ENCODE results near the gene ZC3H11A.
A peak's percentile ranks its signal among the peaks of the same experiment; 100 is the strongest.

ZC3H11A gene

GRCh38 chr1:203796236-203796605 is 798 bp downstream of the ZC3H11A start:
- TF ChIP-seq SPI1 (IDR thresholded peaks at IDR 0.05; ENCODE audit: borderline replicate concordance, low read depth) (peak; percentile 70), REST (IDR thresholded peaks at IDR 0.05; ENCODE audit: insufficient replicate concordance, low read depth) (no peak), GABPA (IDR thresholded peaks at IDR 0.05; ENCODE audit: low read depth) (peak; percentile 76), POLR2AphosphoS5 (IDR thresholded peaks at IDR 0.05; ENCODE audit: low read depth) (0 out of 2 replicates have a peak, but pooled peaks have one; percentile 9), CTCF (IDR thresholded peaks at IDR 0.05; ENCODE audit: insufficient read depth, low read length) (no peak)
- H3K27me3 ChIP-seq (ENCODE audit: insufficient read depth, poor library complexity, severe bottlenecking), result no peaks in the 10 kb centered on the region
- H3K4me3 ChIP-seq (replicated peaks; ENCODE audit: insufficient read depth, low read length), result peak overlapping the region; percentile 72
- H3K27ac ChIP-seq (replicated peaks), result peak overlapping the region; percentile 93
- DNase-seq (ENCODE audit: low read depth in 1 of 2, low spot score in 1 of 2), result peak; percentile 28 to 52

- DNase-seq (ENCODE audit: low read depth in 1 of 2, low spot score in 1 of 2), result no peak
- TF ChIP-seq SPI1 (IDR thresholded peaks at IDR 0.05; ENCODE audit: borderline replicate concordance, low read depth), result no peak
- no peak for TF ChIP-seq CTCF (IDR thresholded peaks at IDR 0.05; ENCODE audit: insufficient read depth, low read length)
- no peak for TF ChIP-seq POLR2AphosphoS5 (IDR thresholded peaks at IDR 0.05; ENCODE audit: low read depth)
- no peak for TF ChIP-seq REST (IDR thresholded peaks at IDR 0.05; ENCODE audit: insufficient replicate concordance, low read depth)
- no peak for TF ChIP-seq GABPA (IDR thresholded peaks at IDR 0.05; ENCODE audit: low read depth)
- Histone ChIP-seq H3K27ac (replicated peaks) (no peak overlapping the region; the same call in 1 of the 2 replicates), H3K27me3 (ENCODE audit: insufficient read depth, poor library complexity, severe bottlenecking) (no peaks in the 10 kb centered on the region), H3K4me3 (replicated peaks; ENCODE audit: insufficient read depth, low read length) (peak overlapping the region; percentile 72; the same call in 1 of the 2 replicates)
Measured at GRCh38 chr1:203797216-203797615, 1.8 kb downstream of the ZC3H11A start.

GRCh38 chr1:203797948-203798655 is 2.7 kb downstream of the ZC3H11A start:
- DNase-seq (ENCODE audit: low read depth in 1 of 2, low spot score in 1 of 2), result no peak
- no peaks in the 10 kb centered on the region for H3K27me3 ChIP-seq (ENCODE audit: insufficient read depth, poor library complexity, severe bottlenecking)
- H3K4me3 ChIP-seq (replicated peaks; ENCODE audit: insufficient read depth, low read length), result no peak overlapping the region
- H3K27ac ChIP-seq (replicated peaks), result no peak overlapping the region
- TF ChIP-seq GABPA (IDR thresholded peaks at IDR 0.05; ENCODE audit: low read depth) (no peak), REST (IDR thresholded peaks at IDR 0.05; ENCODE audit: insufficient replicate concordance, low read depth) (no peak), POLR2AphosphoS5 (IDR thresholded peaks at IDR 0.05; ENCODE audit: low read depth) (no peak), CTCF (IDR thresholded peaks at IDR 0.05; ENCODE audit: insufficient read depth, low read length) (no peak), SPI1 (IDR thresholded peaks at IDR 0.05; ENCODE audit: borderline replicate concordance, low read depth) (no peak)

Measured in HL-60 (cell line).